Measurements from ENCODE around the gene HOGA1.

Gene HOGA1

DNA sequence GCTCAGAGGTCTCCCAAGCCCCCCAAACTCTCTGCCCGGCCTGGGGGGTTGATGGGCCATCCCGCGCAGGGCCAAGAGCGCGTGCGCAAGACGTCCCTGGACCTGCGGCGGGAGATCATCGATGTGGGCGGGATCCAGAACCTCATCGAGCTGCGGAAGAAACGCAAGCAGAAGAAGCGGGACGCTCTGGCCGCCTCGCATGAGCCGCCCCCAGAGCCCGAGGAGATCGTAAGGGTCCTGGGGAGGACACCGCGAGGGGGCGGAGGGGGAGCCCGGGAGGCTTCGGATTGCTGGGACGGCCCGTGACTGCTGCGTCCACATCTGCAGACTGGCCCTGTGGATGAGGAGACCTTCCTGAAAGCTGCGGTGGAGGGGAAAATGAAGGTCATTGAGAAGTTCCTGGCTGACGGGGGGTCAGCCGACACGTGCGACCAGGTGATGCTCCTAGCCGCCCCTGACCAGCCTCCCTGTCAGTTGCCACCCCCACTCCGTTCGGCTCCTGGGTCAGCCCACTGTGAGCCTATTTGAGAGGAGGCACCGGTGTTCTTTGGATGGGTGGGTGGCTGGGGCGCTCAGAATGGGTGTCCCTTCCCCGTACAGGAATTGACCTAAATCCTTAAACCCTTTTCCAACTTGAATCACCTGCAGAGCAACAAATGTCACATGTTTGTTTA lies 5.9 kb upstream of the HOGA1 start:
- Histone ChIP-seq H3K4me3 (ENCODE audit: severe bottlenecking) (no peak overlapping the region), H3K27me3 (ENCODE audit: insufficient read depth, poor library complexity, severe bottlenecking) (no peaks in the 10 kb centered on the region), H3K9me3 (ENCODE audit: severe bottlenecking) (no peaks in the 10 kb centered on the region), H3K4me1 (ENCODE audit: insufficient read depth, poor library complexity, severe bottlenecking) (peaks cover 18% of the 10 kb centered on the region), H3K36me3 (ENCODE audit: low read depth) (no peaks in the 10 kb centered on the region), H3K27ac (ENCODE audit: poor library complexity, severe bottlenecking) (no peak overlapping the region)
- ATAC-seq (ENCODE audit: low read depth): no peak
- DNase-seq (ENCODE audit: low spot score): no peak
- TF ChIP-seq, protein P1, sequence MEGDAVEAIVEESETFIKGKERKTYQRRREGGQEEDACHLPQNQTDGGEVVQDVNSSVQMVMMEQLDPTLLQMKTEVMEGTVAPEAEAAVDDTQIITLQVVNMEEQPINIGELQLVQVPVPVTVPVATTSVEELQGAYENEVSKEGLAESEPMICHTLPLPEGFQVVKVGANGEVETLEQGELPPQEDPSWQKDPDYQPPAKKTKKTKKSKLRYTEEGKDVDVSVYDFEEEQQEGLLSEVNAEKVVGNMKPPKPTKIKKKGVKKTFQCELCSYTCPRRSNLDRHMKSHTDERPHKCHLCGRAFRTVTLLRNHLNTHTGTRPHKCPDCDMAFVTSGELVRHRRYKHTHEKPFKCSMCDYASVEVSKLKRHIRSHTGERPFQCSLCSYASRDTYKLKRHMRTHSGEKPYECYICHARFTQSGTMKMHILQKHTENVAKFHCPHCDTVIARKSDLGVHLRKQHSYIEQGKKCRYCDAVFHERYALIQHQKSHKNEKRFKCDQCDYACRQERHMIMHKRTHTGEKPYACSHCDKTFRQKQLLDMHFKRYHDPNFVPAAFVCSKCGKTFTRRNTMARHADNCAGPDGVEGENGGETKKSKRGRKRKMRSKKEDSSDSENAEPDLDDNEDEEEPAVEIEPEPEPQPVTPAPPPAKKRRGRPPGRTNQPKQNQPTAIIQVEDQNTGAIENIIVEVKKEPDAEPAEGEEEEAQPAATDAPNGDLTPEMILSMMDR (IDR thresholded peaks at IDR 0.05; ENCODE audit: poor library complexity, severe bottlenecking): no peak

DNA sequence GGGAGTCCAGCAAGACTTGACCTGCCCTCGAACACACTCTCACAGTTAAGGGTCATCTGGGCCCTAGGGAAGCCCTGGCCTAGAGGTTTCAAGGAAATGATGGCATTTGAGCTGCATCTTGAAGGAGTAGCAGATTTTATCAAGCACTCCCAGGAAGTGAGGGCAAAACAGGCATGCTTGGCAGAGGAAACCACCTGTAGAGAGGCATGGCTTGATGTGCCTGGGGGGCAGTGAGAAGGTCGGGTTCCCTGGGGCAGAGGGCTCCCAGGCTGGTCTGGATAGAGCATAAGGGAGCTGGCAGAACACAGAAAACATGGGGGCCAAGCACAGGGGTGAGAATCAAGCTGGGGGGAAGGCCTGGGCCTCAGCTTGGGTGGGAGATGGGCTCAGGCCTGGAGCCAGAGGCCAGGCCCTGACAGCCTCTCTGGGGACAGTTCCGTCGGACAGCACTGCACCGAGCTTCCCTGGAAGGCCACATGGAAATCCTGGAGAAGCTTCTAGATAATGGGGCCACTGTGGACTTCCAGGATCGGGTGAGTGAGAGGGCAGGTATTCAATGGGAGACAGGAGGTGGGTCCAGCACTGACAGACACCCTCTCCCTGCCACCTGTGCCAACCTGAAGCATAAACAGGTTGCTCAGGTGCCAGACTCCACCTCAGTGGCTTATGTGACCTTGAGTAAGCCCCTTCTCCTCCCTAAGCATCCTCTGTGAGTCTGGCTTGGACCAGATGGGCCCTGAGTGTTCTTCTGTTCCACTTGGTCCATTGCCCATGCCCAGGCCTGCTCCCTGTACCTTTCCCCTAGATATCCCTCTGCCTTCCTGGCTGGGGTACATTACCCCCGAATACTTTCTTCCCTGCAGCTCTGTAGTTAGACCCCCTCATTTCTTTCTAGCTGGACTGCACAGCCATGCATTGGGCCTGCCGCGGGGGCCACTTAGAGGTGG lies 3.5 kb upstream of the HOGA1 start:
- no peak overlapping the region for H3K4me3 ChIP-seq (ENCODE audit: severe bottlenecking)
- TF ChIP-seq, protein P1 (IDR thresholded peaks at IDR 0.05; ENCODE audit: poor library complexity, severe bottlenecking): no peak
- no peaks in the 10 kb centered on the region for H3K36me3 ChIP-seq (ENCODE audit: low read depth)
- H3K27ac ChIP-seq (ENCODE audit: poor library complexity, severe bottlenecking): no peak overlapping the region
- DNase-seq (ENCODE audit: low spot score) (no peak), ATAC-seq (ENCODE audit: low read depth) (no peak)
- no peaks in the 10 kb centered on the region for H3K27me3 ChIP-seq (ENCODE audit: insufficient read depth, poor library complexity, severe bottlenecking)
- peaks cover 8% of the 10 kb centered on the region for H3K4me1 ChIP-seq (ENCODE audit: insufficient read depth, poor library complexity, severe bottlenecking)
- no peaks in the 10 kb centered on the region for H3K9me3 ChIP-seq (ENCODE audit: severe bottlenecking)

DNA sequence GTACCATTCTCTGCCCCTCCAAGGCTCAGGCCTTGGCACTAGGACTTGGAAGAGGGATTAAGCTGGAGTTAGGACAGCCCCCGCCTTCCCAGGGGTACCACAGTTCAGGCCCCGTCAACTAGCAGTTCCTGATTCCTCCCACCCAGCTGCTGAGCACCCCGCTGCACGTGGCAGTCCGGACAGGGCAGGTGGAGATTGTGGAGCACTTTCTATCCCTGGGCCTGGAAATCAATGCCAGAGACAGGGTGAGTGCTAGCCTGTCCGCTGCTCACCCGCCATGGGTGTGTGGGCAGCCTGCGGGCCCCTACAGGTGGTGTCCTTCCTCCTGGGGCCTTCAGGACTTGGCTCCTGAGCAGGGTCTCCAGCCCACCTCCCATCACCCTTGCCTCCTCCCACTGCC lies 2.0 kb upstream of the HOGA1 start:
- Histone ChIP-seq H3K27me3 (ENCODE audit: insufficient read depth, poor library complexity, severe bottlenecking) (no peaks in the 10 kb centered on the region), H3K27ac (ENCODE audit: poor library complexity, severe bottlenecking) (no peak overlapping the region), H3K4me1 (ENCODE audit: insufficient read depth, poor library complexity, severe bottlenecking) (peaks cover 8% of the 10 kb centered on the region), H3K4me3 (ENCODE audit: severe bottlenecking) (no peak overlapping the region), H3K9me3 (ENCODE audit: severe bottlenecking) (no peaks in the 10 kb centered on the region), H3K36me3 (ENCODE audit: low read depth) (no peaks in the 10 kb centered on the region)
- ATAC-seq (ENCODE audit: low read depth) (no peak), DNase-seq (ENCODE audit: low spot score) (no peak)
- TF ChIP-seq, protein P1 (IDR thresholded peaks at IDR 0.05; ENCODE audit: poor library complexity, severe bottlenecking): no peak

DNA sequence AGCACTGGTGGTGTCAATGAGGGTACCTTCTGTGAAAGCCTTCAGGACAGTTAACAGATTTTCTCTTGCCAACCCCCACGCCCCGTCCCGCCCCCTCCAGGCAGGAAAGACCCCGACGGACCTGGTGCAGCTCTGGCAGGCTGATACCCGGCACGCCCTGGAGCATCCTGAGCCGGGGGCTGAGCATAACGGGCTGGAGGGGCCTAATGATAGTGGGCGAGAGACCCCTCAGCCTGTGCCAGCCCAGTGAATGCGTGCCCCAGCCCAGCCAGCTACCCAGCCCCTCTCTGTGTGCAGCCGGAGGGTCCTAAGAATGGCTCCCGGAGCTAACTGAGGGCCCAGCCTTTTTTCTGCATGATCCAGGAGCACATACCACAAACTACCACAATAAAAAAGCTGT lies 713 bp upstream of the HOGA1 start:
- H3K27ac ChIP-seq (ENCODE audit: poor library complexity, severe bottlenecking): peak overlapping the region; percentile 19
- no peak for ATAC-seq (ENCODE audit: low read depth)
- TF ChIP-seq, protein P1 (IDR thresholded peaks at IDR 0.05; ENCODE audit: poor library complexity, severe bottlenecking): no peak
- no peaks in the 10 kb centered on the region for H3K36me3 ChIP-seq (ENCODE audit: low read depth)
- no peak overlapping the region for H3K4me3 ChIP-seq (ENCODE audit: severe bottlenecking)
- no peaks in the 10 kb centered on the region for H3K27me3 ChIP-seq (ENCODE audit: insufficient read depth, poor library complexity, severe bottlenecking)
- H3K4me1 ChIP-seq (ENCODE audit: insufficient read depth, poor library complexity, severe bottlenecking): peaks cover 8% of the 10 kb centered on the region
- DNase-seq (ENCODE audit: low spot score): no peak
- no peaks in the 10 kb centered on the region for H3K9me3 ChIP-seq (ENCODE audit: severe bottlenecking)
